Endodermal cell (in vitro differentiated cells): Measurements from ENCODE around the gene PARP8. TPM values are rescaled to one million over a fixed set of nuclear protein-coding genes. Genes with fewer than 3 reads are reported as not detected.

ENCODE experiments used
- DNase-seq: peaks from one replicate; pipeline ENCODE4 v3.0.0-alpha.2; 2017
- H3K27ac ChIP-seq: 2 replicates; pipeline ENCODE4 v1.5.1; 2013; ENCODE audit warnings: mild to moderate bottlenecking, low read depth, low read length, moderate library complexity
- H3K27me3 ChIP-seq: 2 replicates; pipeline ENCODE4 v1.6.1; 2013; ENCODE audit warnings: mild to moderate bottlenecking, low read length, moderate library complexity; ENCODE audit not compliant: insufficient read depth, control insufficient read depth, poor library complexity, severe bottlenecking
- H3K36me3 ChIP-seq: 2 replicates; pipeline ENCODE4 v1.7.0; 2013; ENCODE audit warnings: mild to moderate bottlenecking, low read length, moderate library complexity; ENCODE audit not compliant: control insufficient read depth, insufficient read depth
- H3K4me1 ChIP-seq: one replicate; pipeline ENCODE4 v1.7.0; 2013; ENCODE audit warnings: low read length; ENCODE audit not compliant: control insufficient read depth, insufficient read depth
- H3K4me3 ChIP-seq: 2 replicates; pipeline ENCODE4 v1.5.1; 2013; ENCODE audit warnings: mild to moderate bottlenecking, low read length, moderate library complexity
- H3K9ac ChIP-seq: 2 replicates; pipeline ENCODE4 v1.6.1; 2013; ENCODE audit warnings: mild to moderate bottlenecking, low read length, moderate library complexity; ENCODE audit not compliant: poor library complexity, severe bottlenecking; ENCODE audit errors: extremely low read depth
- H3K9me3 ChIP-seq: 2 replicates; pipeline ENCODE4 v1.6.1; 2013; ENCODE audit warnings: mild to moderate bottlenecking, low read length, moderate library complexity; ENCODE audit not compliant: control insufficient read depth
- H3K27ac Mint-ChIP-seq: 2 replicates; pipeline ENCODE4 v1.8.0; 2020; ENCODE audit warnings: mixed read lengths
- H3K27me3 Mint-ChIP-seq: 2 replicates; pipeline ENCODE4 v1.8.0; 2021; ENCODE audit warnings: mild to moderate bottlenecking, mixed read lengths; ENCODE audit not compliant: insufficient read depth
- H3K36me3 Mint-ChIP-seq: 2 replicates; pipeline ENCODE4 v1.8.0; 2020; ENCODE audit warnings: low read depth, mixed read lengths
- H3K4me1 Mint-ChIP-seq: 2 replicates; pipeline ENCODE4 v1.8.0; 2020; ENCODE audit warnings: mixed read lengths
- H3K4me3 Mint-ChIP-seq: 2 replicates; pipeline ENCODE4 v1.8.0; 2020; ENCODE audit warnings: mild to moderate bottlenecking, moderate library complexity, mixed read lengths
- H3K9me3 Mint-ChIP-seq: 2 replicates; pipeline ENCODE4 v1.8.0; 2020; ENCODE audit warnings: mild to moderate bottlenecking, mixed read lengths
- WGBS, 2 experiments: methylation state at CpG; one replicate each; pipeline versions ENCODE4 v1.1.5 to v1.1.7; 2013; ENCODE audit warnings: missing lambda C conversion rate in 2 of 2, mixed read lengths in 1 of 2; ENCODE audit not compliant: insufficient coverage in 1 of 2, insufficient read length in 1 of 2; 5-methylcytosine and 5-hydroxymethylcytosine counted together
- total RNA-seq, 2 donors: library from RNA; stranded (reverse); fragmentation: NEBNext Ultra II Directional in 1 of 2; extraction: Animal tissue kit (Norgen Biotek cat#: 25700) in 1 of 2; gene quantifications; 2 replicates in 1 of 2; 3 replicates in 1 of 2; pipeline ENCODE4 v1.2.1, GENCODE V29; 2021
- TF ChIP-seq, protein P1 (sequence below): fragments of 200-600 bp; sonication (generic); conservative IDR thresholded peaks from 2 replicates; pipeline ENCODE4 v1.5.0; 2021; ENCODE audit warnings: antibody characterized with exemption, mild to moderate bottlenecking

The PARP8 gene
- total RNA-seq, 2 donors from 2014 or later: 18.7 to 19.4 TPM

DNA sequence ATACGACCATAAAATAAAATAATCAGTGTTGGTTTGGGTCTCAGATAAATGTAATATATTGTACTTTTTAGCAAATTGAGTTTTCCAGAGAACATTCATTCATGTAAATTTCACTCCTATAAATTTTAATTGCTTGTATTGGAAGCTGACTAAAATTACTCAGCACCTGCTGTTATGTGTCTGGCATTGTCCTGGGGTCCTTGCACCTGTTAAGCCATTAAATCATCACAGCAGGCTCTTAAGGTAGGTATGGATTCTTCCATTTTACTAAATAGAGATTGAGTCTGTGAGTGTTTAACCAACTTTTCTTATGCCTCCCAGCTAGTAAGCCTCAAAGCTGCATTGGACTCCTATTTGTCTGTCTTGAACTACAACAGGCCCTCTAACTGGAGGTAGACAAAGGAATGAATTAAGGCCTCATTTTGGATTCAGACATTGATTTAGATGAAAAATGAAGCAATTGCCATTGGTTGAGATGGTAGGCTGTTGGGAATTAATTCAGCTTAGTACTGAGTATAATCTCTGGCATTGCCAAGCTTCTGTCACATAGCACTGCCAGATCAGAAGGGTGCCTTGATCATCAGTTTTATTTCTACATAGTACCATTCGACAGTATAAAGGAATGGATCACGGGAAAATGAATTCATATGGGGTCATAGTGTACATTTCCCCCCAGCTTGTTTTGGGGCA lies 78.9 kb downstream of the PARP8 start:
- Histone ChIP-seq H3K4me3 (no peak overlapping the region), H3K9ac (no peak overlapping the region), H3K36me3 (no peaks in the 10 kb centered on the region), H3K27me3 (no peaks in the 10 kb centered on the region), H3K9me3 (no peaks in the 10 kb centered on the region), H3K27ac (no peak overlapping the region), H3K4me1 (peaks cover 8% of the 10 kb centered on the region)
- Mint-ChIP-seq H3K4me3 (no peak overlapping the region), H3K27me3 (no peaks in the 10 kb centered on the region), H3K4me1 (peaks cover 4% of the 10 kb centered on the region), H3K9me3 (no peaks in the 10 kb centered on the region), H3K36me3 (no peaks in the 10 kb centered on the region), H3K27ac (no peak overlapping the region)
- DNase-seq: no peak
- 99% methylated on average over 3 of the region's 3 CpGs; no CpG with 5 or more reads in 1 of the 2 experiments for WGBS, 2 experiments
- TF ChIP-seq, protein P1, sequence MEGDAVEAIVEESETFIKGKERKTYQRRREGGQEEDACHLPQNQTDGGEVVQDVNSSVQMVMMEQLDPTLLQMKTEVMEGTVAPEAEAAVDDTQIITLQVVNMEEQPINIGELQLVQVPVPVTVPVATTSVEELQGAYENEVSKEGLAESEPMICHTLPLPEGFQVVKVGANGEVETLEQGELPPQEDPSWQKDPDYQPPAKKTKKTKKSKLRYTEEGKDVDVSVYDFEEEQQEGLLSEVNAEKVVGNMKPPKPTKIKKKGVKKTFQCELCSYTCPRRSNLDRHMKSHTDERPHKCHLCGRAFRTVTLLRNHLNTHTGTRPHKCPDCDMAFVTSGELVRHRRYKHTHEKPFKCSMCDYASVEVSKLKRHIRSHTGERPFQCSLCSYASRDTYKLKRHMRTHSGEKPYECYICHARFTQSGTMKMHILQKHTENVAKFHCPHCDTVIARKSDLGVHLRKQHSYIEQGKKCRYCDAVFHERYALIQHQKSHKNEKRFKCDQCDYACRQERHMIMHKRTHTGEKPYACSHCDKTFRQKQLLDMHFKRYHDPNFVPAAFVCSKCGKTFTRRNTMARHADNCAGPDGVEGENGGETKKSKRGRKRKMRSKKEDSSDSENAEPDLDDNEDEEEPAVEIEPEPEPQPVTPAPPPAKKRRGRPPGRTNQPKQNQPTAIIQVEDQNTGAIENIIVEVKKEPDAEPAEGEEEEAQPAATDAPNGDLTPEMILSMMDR: no peak

DNA sequence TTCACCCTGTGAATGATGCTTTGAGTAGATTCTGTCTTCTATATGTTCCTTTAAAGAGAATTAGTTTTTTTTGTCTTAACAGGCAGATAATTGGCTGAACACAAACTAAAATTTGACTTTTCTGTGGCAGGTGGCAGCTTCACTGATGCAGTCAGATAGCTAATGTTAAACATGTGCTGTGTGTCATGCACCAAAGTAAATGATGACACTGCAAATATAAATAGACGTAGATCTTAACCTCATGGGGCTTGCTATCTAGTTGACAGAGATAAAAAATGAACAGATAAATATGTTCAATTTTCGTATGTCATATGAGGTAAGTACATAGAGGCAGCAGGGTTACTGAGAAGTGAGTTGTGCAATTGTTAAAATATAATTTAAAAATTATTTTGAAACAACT lies 82.7 kb downstream of the PARP8 start:
- peaks cover 8% of the 10 kb centered on the region for H3K4me1 ChIP-seq
- H3K4me3 ChIP-seq: no peak overlapping the region
- no peak overlapping the region for H3K9ac ChIP-seq
- Mint-ChIP-seq H3K27me3 (no peaks in the 10 kb centered on the region), H3K4me1 (peaks cover 4% of the 10 kb centered on the region), H3K4me3 (no peak overlapping the region), H3K36me3 (no peaks in the 10 kb centered on the region), H3K27ac (no peak overlapping the region), H3K9me3 (no peaks in the 10 kb centered on the region)
- no peaks in the 10 kb centered on the region for H3K27me3 ChIP-seq
- WGBS, 2 experiments: 89 to 100% methylated on average over 1 to 2 of the region's 2 CpGs
- no peak overlapping the region for H3K27ac ChIP-seq
- TF ChIP-seq, protein P1: no peak
- DNase-seq: no peak
- H3K36me3 ChIP-seq: no peaks in the 10 kb centered on the region
- H3K9me3 ChIP-seq: no peaks in the 10 kb centered on the region

DNA sequence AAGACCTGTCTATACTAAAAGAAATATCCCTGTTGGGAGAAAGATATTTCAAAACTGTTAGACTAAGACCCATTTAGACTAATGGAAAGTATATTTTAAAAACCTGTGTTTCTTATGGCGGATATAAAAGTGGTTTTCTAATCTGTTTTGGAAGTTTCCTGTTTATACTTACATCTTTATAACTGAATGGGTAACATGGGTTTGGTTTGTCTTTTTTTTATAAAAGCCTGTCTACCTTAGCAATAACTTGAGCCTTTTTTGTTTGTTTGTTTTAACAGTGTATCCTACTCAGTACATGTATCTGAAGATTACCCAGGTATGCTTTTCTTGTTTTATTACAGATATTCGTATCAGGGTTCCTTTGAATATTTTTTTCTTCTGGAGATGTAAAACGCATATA lies 83.4 kb downstream of the PARP8 start:
- no peak overlapping the region for H3K27ac ChIP-seq
- Mint-ChIP-seq H3K36me3 (peaks cover under 1% of the 10 kb centered on the region), H3K27me3 (no peaks in the 10 kb centered on the region), H3K4me1 (peaks cover 1% of the 10 kb centered on the region), H3K9me3 (no peaks in the 10 kb centered on the region), H3K27ac (no peak overlapping the region), H3K4me3 (no peak overlapping the region)
- H3K4me3 ChIP-seq: no peak overlapping the region
- H3K27me3 ChIP-seq: no peaks in the 10 kb centered on the region
- no peak for DNase-seq
- H3K36me3 ChIP-seq: no peaks in the 10 kb centered on the region
- no peak overlapping the region for H3K9ac ChIP-seq
- TF ChIP-seq, protein P1: no peak
- H3K4me1 ChIP-seq: peaks cover 7% of the 10 kb centered on the region
- WGBS, 2 experiments: 80 to 86% methylated on average over 1 to 2 of the region's 3 CpGs
- H3K9me3 ChIP-seq: no peaks in the 10 kb centered on the region
